OCI-LY1 (cell line): ENCODE data around the gene MRPS10.

Experiments used
- H2AFZ ChIP-seq: fragments of 200-600 bp; sonication (generic), shearing (Covaris generic); 2 replicates; pipeline ENCODE4 v1.6.0; 2014; ENCODE audit warnings: antibody characterized with exemption, mild to moderate bottlenecking, low read length
- H3F3A ChIP-seq: fragments of 200-600 bp; sonication (generic), shearing (Covaris generic); 2 replicates; pipeline ENCODE4 v1.6.0; 2014; ENCODE audit warnings: mild to moderate bottlenecking, antibody characterized with exemption, low read length, moderate library complexity; ENCODE audit not compliant: insufficient read depth
- H3K27ac ChIP-seq: fragments of 200-600 bp; sonication (generic); 2 replicates; pipeline ENCODE4 v1.5.1; 2014; ENCODE audit warnings: low read length, mixed run types, mild to moderate bottlenecking, low read depth; ENCODE audit not compliant: poor library complexity, severe bottlenecking
- H3K27me3 ChIP-seq: fragments of 200-600 bp; sonication (generic); 2 replicates; pipeline ENCODE4 v1.6.0; 2014; ENCODE audit warnings: antibody characterized with exemption, mild to moderate bottlenecking, low read length, moderate library complexity; ENCODE audit not compliant: insufficient read depth
- H3K36me3 ChIP-seq: fragments of 200-600 bp; sonication (generic); 2 replicates; pipeline ENCODE4 v1.6.1; 2014; ENCODE audit warnings: mild to moderate bottlenecking, antibody characterized with exemption, low read length, moderate library complexity, mixed read lengths; ENCODE audit not compliant: insufficient read depth
- H3K4me1 ChIP-seq: fragments of 200-600 bp; sonication (generic); 2 replicates; pipeline ENCODE4 v1.5.1; 2014; ENCODE audit warnings: mild to moderate bottlenecking, low read length, moderate library complexity; ENCODE audit not compliant: insufficient read depth, severe bottlenecking
- H3K4me2 ChIP-seq: fragments of 200-600 bp; sonication (generic), shearing (Covaris generic); 2 replicates; pipeline ENCODE4 v1.6.1; 2014; ENCODE audit warnings: low read length
- H3K4me3 ChIP-seq: fragments of 200-600 bp; sonication (generic); 2 replicates; pipeline ENCODE4 v1.5.1; 2014; ENCODE audit warnings: low read length, low read depth, mild to moderate bottlenecking, mixed read lengths; ENCODE audit not compliant: poor library complexity, severe bottlenecking
- H3K79me2 ChIP-seq: fragments of 200-600 bp; shearing (Covaris generic); 2 replicates; pipeline ENCODE4 v1.6.1; 2016; ENCODE audit warnings: mixed run types, low read length, mixed read lengths; ENCODE audit not compliant: insufficient read depth
- H3K9ac ChIP-seq: fragments of 200-600 bp; sonication (generic), shearing (Covaris generic); 2 replicates; pipeline ENCODE4 v1.6.1; 2014; ENCODE audit warnings: mild to moderate bottlenecking, low read length, mixed read lengths
- H3K9me2 ChIP-seq: fragments of 200-600 bp; sonication (generic), shearing (Covaris generic); 2 replicates; pipeline ENCODE4 v1.6.1; 2014; ENCODE audit warnings: low read depth, mild to moderate bottlenecking, low read length, mixed read lengths
- H3K9me3 ChIP-seq: fragments of 200-600 bp; shearing (Covaris generic); 2 replicates; pipeline ENCODE4 v1.6.1; 2014; ENCODE audit warnings: low read length, mixed read lengths
- H4K20me1 ChIP-seq: fragments of 200-600 bp; sonication (generic), shearing (Covaris generic); 2 replicates; pipeline ENCODE4 v1.6.0; 2016; ENCODE audit warnings: mild to moderate bottlenecking, low read length; ENCODE audit not compliant: insufficient read depth
- EZH2 ChIP-seq: fragments of 200-600 bp; sonication (generic), shearing (Covaris generic); IDR thresholded peaks from 2 replicates; pipeline ENCODE4 v1.8.0; 2017; ENCODE audit warnings: borderline replicate concordance, mixed run types, mild to moderate bottlenecking, antibody characterized with exemption, low read length, moderate library complexity, mixed read lengths
- TF ChIP-seq, protein P1 (sequence below): fragments of 200-600 bp; sonication (generic), shearing (Covaris generic); IDR thresholded peaks from 2 replicates; pipeline ENCODE4 v1.5.1; 2017; ENCODE audit warnings: mild to moderate bottlenecking, antibody characterized with exemption, low read length, moderate library complexity, mixed read lengths

The MRPS10 gene

GRCh38 chr6:42185597-42185996 is 32.1 kb downstream of the MRPS10 start:
- no peak overlapping the region for H3K4me2 ChIP-seq
- no peaks in the 10 kb centered on the region for H4K20me1 ChIP-seq
- no peaks in the 10 kb centered on the region for H3K36me3 ChIP-seq
- H3K9me3 ChIP-seq: no peaks in the 10 kb centered on the region
- H3K79me2 ChIP-seq: no peaks in the 10 kb centered on the region
- H3F3A ChIP-seq: no peaks in the 10 kb centered on the region
- H3K27ac ChIP-seq: no peak overlapping the region
- no peaks in the 10 kb centered on the region for H3K9me2 ChIP-seq
- no peak overlapping the region for H3K9ac ChIP-seq
- no peaks in the 10 kb centered on the region for H3K27me3 ChIP-seq
- H3K4me3 ChIP-seq: no peak overlapping the region
- H3K4me1 ChIP-seq: no peaks in the 10 kb centered on the region
- TF ChIP-seq EZH2: no peak
- H2AFZ ChIP-seq: no peak overlapping the region

GRCh38 chr6:42184475-42184874 is 33.2 kb downstream of the MRPS10 start:
- H3K9me3 ChIP-seq: no peaks in the 10 kb centered on the region
- TF ChIP-seq EZH2: no peak
- TF ChIP-seq, protein P1, sequence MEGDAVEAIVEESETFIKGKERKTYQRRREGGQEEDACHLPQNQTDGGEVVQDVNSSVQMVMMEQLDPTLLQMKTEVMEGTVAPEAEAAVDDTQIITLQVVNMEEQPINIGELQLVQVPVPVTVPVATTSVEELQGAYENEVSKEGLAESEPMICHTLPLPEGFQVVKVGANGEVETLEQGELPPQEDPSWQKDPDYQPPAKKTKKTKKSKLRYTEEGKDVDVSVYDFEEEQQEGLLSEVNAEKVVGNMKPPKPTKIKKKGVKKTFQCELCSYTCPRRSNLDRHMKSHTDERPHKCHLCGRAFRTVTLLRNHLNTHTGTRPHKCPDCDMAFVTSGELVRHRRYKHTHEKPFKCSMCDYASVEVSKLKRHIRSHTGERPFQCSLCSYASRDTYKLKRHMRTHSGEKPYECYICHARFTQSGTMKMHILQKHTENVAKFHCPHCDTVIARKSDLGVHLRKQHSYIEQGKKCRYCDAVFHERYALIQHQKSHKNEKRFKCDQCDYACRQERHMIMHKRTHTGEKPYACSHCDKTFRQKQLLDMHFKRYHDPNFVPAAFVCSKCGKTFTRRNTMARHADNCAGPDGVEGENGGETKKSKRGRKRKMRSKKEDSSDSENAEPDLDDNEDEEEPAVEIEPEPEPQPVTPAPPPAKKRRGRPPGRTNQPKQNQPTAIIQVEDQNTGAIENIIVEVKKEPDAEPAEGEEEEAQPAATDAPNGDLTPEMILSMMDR: no peak
- no peaks in the 10 kb centered on the region for H3K9me2 ChIP-seq
- H3K4me2 ChIP-seq: no peak overlapping the region
- no peak overlapping the region for H2AFZ ChIP-seq
- no peaks in the 10 kb centered on the region for H3K4me1 ChIP-seq
- no peak overlapping the region for H3K4me3 ChIP-seq
- H3K36me3 ChIP-seq: no peaks in the 10 kb centered on the region
- no peak overlapping the region for H3K9ac ChIP-seq
- H3K27ac ChIP-seq: no peak overlapping the region
- H3K79me2 ChIP-seq: no peaks in the 10 kb centered on the region
- H3K27me3 ChIP-seq: no peaks in the 10 kb centered on the region; the same call in 1 of the 2 replicates
- no peaks in the 10 kb centered on the region for H3F3A ChIP-seq
- no peaks in the 10 kb centered on the region for H4K20me1 ChIP-seq

DNA sequence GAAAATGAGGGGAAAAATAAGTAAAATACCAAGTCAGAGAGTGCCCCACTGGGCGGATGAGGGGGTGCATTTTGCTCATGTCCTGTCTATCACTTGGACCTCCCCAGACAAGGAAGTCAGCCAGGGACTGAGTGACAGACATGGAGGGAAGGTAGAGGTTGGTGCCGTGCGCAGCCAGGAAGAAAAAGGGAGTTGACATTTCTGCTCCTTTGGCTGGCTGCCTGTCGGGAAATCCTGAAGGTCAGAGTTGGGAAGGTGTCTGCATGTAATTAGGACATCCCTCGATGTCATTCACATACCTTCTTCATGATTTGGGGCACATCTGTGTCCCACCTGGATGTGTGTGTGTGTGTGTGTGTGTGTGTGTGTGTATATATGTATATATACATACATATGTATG is 35.6 kb downstream of the MRPS10 start:
- Histone ChIP-seq H3K9ac (no peak overlapping the region), H3K36me3 (no peaks in the 10 kb centered on the region), H3K9me3 (no peaks in the 10 kb centered on the region), H3K9me2 (no peaks in the 10 kb centered on the region), H3K27ac (no peak overlapping the region), H4K20me1 (no peaks in the 10 kb centered on the region), H3K4me1 (peaks cover 6% of the 10 kb centered on the region), H3K4me3 (no peak overlapping the region), H2AFZ (no peak overlapping the region), H3K4me2 (no peak overlapping the region), H3F3A (no peaks in the 10 kb centered on the region), H3K27me3 (no peaks in the 10 kb centered on the region; the same call in 1 of the 2 replicates), H3K79me2 (no peaks in the 10 kb centered on the region)
- TF ChIP-seq, protein P1: no peak
- no peak for TF ChIP-seq EZH2

GRCh38 chr6:42179945-42180313 is 37.7 kb downstream of the MRPS10 start:
- no peaks in the 10 kb centered on the region for H3F3A ChIP-seq
- no peaks in the 10 kb centered on the region for H3K9me2 ChIP-seq
- H3K4me3 ChIP-seq: no peak overlapping the region
- no peaks in the 10 kb centered on the region for H3K79me2 ChIP-seq
- no peak overlapping the region for H3K9ac ChIP-seq
- no peak overlapping the region for H3K27ac ChIP-seq
- no peaks in the 10 kb centered on the region; the same call in 1 of the 2 replicates for H3K27me3 ChIP-seq
- TF ChIP-seq EZH2: no peak
- TF ChIP-seq, protein P1: no peak
- H3K9me3 ChIP-seq: no peaks in the 10 kb centered on the region
- no peaks in the 10 kb centered on the region for H3K36me3 ChIP-seq
- peaks cover 6% of the 10 kb centered on the region for H3K4me1 ChIP-seq
- H4K20me1 ChIP-seq: no peaks in the 10 kb centered on the region
- H3K4me2 ChIP-seq: no peak overlapping the region
- H2AFZ ChIP-seq: no peak overlapping the region
